NT2/D1 (cell line): Measurements from ENCODE around the gene ME1.

Experiments used
- SUZ12 ChIP-seq: IDR thresholded peaks from 2 replicates; pipeline ENCODE4 v1.6.1; 2011; ENCODE audit not compliant: insufficient read length, insufficient read depth; ENCODE audit errors: extremely low read depth
- ZNF274 ChIP-seq: IDR thresholded peaks from 2 replicates; pipeline ENCODE4 v1.6.1; 2011; ENCODE audit warnings: mild to moderate bottlenecking, low read depth, low read length

DNA sequence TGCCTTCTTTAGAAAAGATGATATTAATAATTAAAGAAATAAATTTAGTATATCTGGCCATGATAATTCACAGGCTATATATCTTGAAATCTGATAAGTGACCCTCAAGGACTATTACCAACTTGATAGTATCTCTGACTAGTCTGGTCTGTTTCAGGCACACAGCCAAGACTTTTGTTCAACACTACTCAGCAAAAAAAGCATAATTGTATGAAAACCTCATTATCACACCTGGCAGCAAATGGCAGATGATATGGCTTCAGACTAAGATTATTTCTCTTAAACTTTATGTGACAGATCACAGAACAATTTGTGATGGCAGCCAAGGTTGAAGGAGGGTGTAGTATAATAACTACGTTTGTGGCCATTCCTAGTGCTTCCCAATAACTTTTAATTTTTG lies 123.0 kb downstream of the ME1 start:
- TF ChIP-seq ZNF274 = no peak
- no peak for TF ChIP-seq SUZ12
